GM12878 (cell line): ENCODE data around the gene CAMK1. TPM values are rescaled to one million over a fixed set of nuclear protein-coding genes. Genes with fewer than 3 reads are reported as not detected.

Experiments used
- ATAC-seq: fragments of 200-7000 bp; cut with Tn5 transposase; 3 replicates; pipeline ENCODE4 v1.9.1; 2020; ENCODE audit warnings: mild to moderate bottlenecking, moderate library complexity
- BruUV-seq: library from RNA; stranded (reverse); fragments of 400-500 nt; replicated peaks from 2 replicates; lab custom pipeline; 2021; lab: Mats Ljungman, UMichigan
- CTCF ChIA-PET: fragments of 300-600 bp; sonication (Branson Sonifier 250); formaldehyde crosslinking; extraction: SDS; loops from one replicate; lab custom pipeline; 2021; ENCODE audit warnings: inconsistent platforms; lab: Yijun Ruan, JAX
- POLR2A ChIA-PET: fragments of 350-600 bp; formaldehyde crosslinking; extraction: SDS; loops from one replicate; lab custom pipeline; 2021; ENCODE audit warnings: inconsistent platforms; lab: Charles Lee
- RAD21 ChIA-PET: fragments of 300-600 bp; sonication (Branson Sonifier 250); formaldehyde crosslinking; loops from one replicate; lab custom pipeline; 2023; ENCODE audit warnings: antibody characterized with exemption; ENCODE audit not compliant: unreplicated experiment; lab: Charles Lee
- SMC1A ChIA-PET: fragments of 300-600 bp; sonication (Branson Sonifier 250); formaldehyde crosslinking; loops from one replicate; lab custom pipeline; 2023; ENCODE audit not compliant: unreplicated experiment, uncharacterized antibody; lab: Charles Lee
- DNase-seq: peaks from one replicate; pipeline ENCODE4 v3.0.0-alpha.2; 2011; ENCODE audit warnings: low read depth, low spot score
- FAIRE-seq: peaks from 3 replicates; lab custom pipeline; 2011; peaks lifted over from hg19 to GRCh38; lab: Jason Lieb, UNC
- H2AFZ ChIP-seq: 2 replicates; pipeline ENCODE4 v1.6.0; 2011; ENCODE audit warnings: low read depth, low read length, control low read depth; ENCODE audit not compliant: control insufficient read depth
- H3K27ac ChIP-seq: 2 replicates; pipeline ENCODE4 v1.5.1; 2011; ENCODE audit warnings: control low read depth; ENCODE audit not compliant: control insufficient read depth, insufficient read depth
- H3K27me3 ChIP-seq, 2 experiments: replicated peaks in 1 of 2; 2 replicates each; pipeline versions ENCODE4 v1.6.0 to v1.6.1; 2011; ENCODE audit warnings: low read length in 1 of 2; ENCODE audit not compliant: control insufficient read depth in 2 of 2, insufficient read depth in 2 of 2
- H3K36me3 ChIP-seq, 2 experiments: 2 replicates each; pipeline ENCODE4 v1.5.1; 2011; ENCODE audit warnings: low read length in 1 of 2; ENCODE audit not compliant: control insufficient read depth in 2 of 2, insufficient read depth in 2 of 2
- H3K4me1 ChIP-seq: 2 replicates; pipeline ENCODE4 v1.6.1; 2011; ENCODE audit warnings: mild to moderate bottlenecking, low read length, moderate library complexity, mixed read lengths; ENCODE audit not compliant: control insufficient read depth, insufficient read depth
- H3K4me2 ChIP-seq: 2 replicates; pipeline ENCODE4 v1.6.0; 2011; ENCODE audit warnings: control low read depth; ENCODE audit not compliant: control insufficient read depth, insufficient read depth
- H3K4me3 ChIP-seq: fragments of 200-600 bp; sonication (generic); 2 replicates; pipeline ENCODE4 v1.5.1; 2016
- H3K79me2 ChIP-seq: 2 replicates; pipeline ENCODE4 v1.6.0; 2011; ENCODE audit warnings: low read length; ENCODE audit not compliant: control insufficient read depth, insufficient read depth
- H3K9ac ChIP-seq: 2 replicates; pipeline ENCODE4 v1.8.0; 2011; ENCODE audit warnings: low read length, control low read depth, mixed read lengths; ENCODE audit not compliant: control insufficient read depth, insufficient read depth
- H3K9me3 ChIP-seq: replicated peaks from 3 replicates; pipeline ENCODE4 v1.5.1; 2011; ENCODE audit warnings: mild to moderate bottlenecking, low read length; ENCODE audit not compliant: control insufficient read depth, insufficient read depth
- H4K20me1 ChIP-seq: 2 replicates; pipeline ENCODE4 v1.6.0; 2011; ENCODE audit not compliant: control insufficient read depth, insufficient read depth
- FOS ChIP-seq: IDR thresholded peaks from 3 replicates; pipeline ENCODE4 v1.6.1; 2011; ENCODE audit warnings: borderline replicate concordance; ENCODE audit not compliant: insufficient read length; ENCODE audit errors: extremely low read depth
- GABPA ChIP-seq: IDR thresholded peaks from 2 replicates; pipeline ENCODE4 v1.6.1; 2014; ENCODE audit warnings: antibody characterized with exemption, low read depth, mild to moderate bottlenecking, inconsistent platforms
- HCFC1 ChIP-seq: fragments of 150-350 bp; IDR thresholded peaks from 2 replicates; pipeline ENCODE4 v1.6.1; 2014; ENCODE audit warnings: low read length
- KLF5 ChIP-seq: fragments of 450-650 bp; IDR thresholded peaks from 2 replicates; pipeline ENCODE4 v1.6.1; 2014; ENCODE audit warnings: mild to moderate bottlenecking; ENCODE audit not compliant: partially characterized antibody
- MAX ChIP-seq: IDR thresholded peaks from 2 replicates; pipeline ENCODE4 v1.6.1; 2012; ENCODE audit warnings: low read depth, low read length, improper control_type of control experiment
- MEF2A ChIP-seq: IDR thresholded peaks from 2 replicates; pipeline ENCODE4 v1.6.1; 2011; ENCODE audit warnings: low read depth, mild to moderate bottlenecking, low read length, moderate library complexity; ENCODE audit not compliant: insufficient read depth
- MEF2B ChIP-seq: fragments of 450-650 bp; IDR thresholded peaks from 2 replicates; pipeline ENCODE4 v1.6.1; 2018; ENCODE audit warnings: mild to moderate bottlenecking, moderate library complexity; ENCODE audit not compliant: partially characterized antibody, poor library complexity, severe bottlenecking
- MYC ChIP-seq: IDR thresholded peaks from 2 replicates; pipeline ENCODE4 v1.6.1; 2011; ENCODE audit warnings: mild to moderate bottlenecking, low read length, moderate library complexity, inconsistent platforms; ENCODE audit not compliant: insufficient read depth, insufficient replicate concordance, insufficient read length, severe bottlenecking
- NFIC ChIP-seq: IDR thresholded peaks from 2 replicates; pipeline ENCODE4 v1.6.1; 2012; ENCODE audit warnings: low read depth, mild to moderate bottlenecking, inconsistent platforms, low read length, moderate library complexity
- TCF12 ChIP-seq: IDR thresholded peaks from 2 replicates; pipeline ENCODE4 v1.6.1; 2011; ENCODE audit warnings: low read depth, mild to moderate bottlenecking, low read length
- WRNIP1 ChIP-seq: IDR thresholded peaks from 2 replicates; pipeline ENCODE4 v1.6.1; 2011; ENCODE audit warnings: low read depth, low read length, improper control_type of control experiment, borderline replicate concordance
- ZBTB4 ChIP-seq: fragments of 450-650 bp; formaldehyde crosslinking; IDR thresholded peaks from 2 replicates; pipeline ENCODE4 v1.4.0; 2022; ENCODE audit warnings: mild to moderate bottlenecking, moderate library complexity
- ZNF217 ChIP-seq: fragments of 450-650 bp; IDR thresholded peaks from 2 replicates; pipeline ENCODE4 v1.6.1; 2017; ENCODE audit warnings: antibody characterized with exemption, mild to moderate bottlenecking
- WGBS: methylation state at CpG from one replicate; pipeline ENCODE4 v1.1.6; 2016; ENCODE audit warnings: low lambda C conversion rate; ENCODE audit not compliant: insufficient replicate concordance, insufficient coverage; ENCODE audit errors: missing lambda C conversion rate; 5-methylcytosine and 5-hydroxymethylcytosine counted together
- in situ Hi-C: fragments of 300-500 bp; cut with MboI; formaldehyde crosslinking; loops from 9 replicates; pipeline ENCODE4 v1.14.3; 2018; ENCODE audit warnings: mixed read lengths
- intact Hi-C: fragments of 100-400 bp; cut with micrococcal nuclease; formaldehyde crosslinking; loops from one replicate; pipeline ENCODE4 v1.14.2; 2022; ENCODE audit not compliant: unreplicated experiment
- polyA plus RNA-seq, 11 experiments: library from polyadenylated mRNA; depleted of rRNA in 4 of 11; unstranded in 6 of 11; stranded (reverse) in 5 of 11; fragments of >200 nt; fragmentation: Nextera tagmentation in 4 of 11; fragmentation: Illumina TruSeq in 1 of 11; extraction: Ambion mirVana in 4 of 11; extraction: Trizol in 1 of 11; gene quantifications; 1 replicate in 1 of 11; 2 replicates in 10 of 11; pipeline versions ENCODE4 v1.2.1 to v1.2.3, GENCODE V29; 2011 to 2016; ENCODE audit warnings: inconsistent platforms in 2 of 11, missing spikeins in 2 of 11, low read depth in 1 of 11
- total RNA-seq, 4 experiments: library from RNA; depleted of rRNA in 3 of 4; stranded (reverse); fragments of >200 nt in 3 of 4; fragmentation: Illumina TruSeq in 1 of 4; extraction: Trizol in 1 of 4; gene quantifications; 2 replicates each; pipeline versions ENCODE4 v1.2.1 to v1.2.3, GENCODE V29; 2013 to 2021

Gene CAMK1
- total and polyA plus RNA-seq, 10 of the 15 experiments (the other 5 are each of a cell fraction or from before 2014, with no cell fraction given): 0.24 to 2.1 (median 0.51) TPM; not detected in 2

GRCh38 chr3:9767418-9767817 lies 2.3 kb downstream of the CAMK1 start:
- Histone ChIP-seq H3K4me1 (no peaks in the 10 kb centered on the region; the same call in 1 of the 2 replicates), H3K27ac (no peak overlapping the region), H2AFZ (no peak overlapping the region), H3K9ac (no peak overlapping the region), H3K79me2 (no peaks in the 10 kb centered on the region), H3K27me3 (peaks cover 0 to 2% of the 10 kb centered on the region in 2 experiments; a peak in 3 of 4 replicates), H3K4me3 (no peak overlapping the region), H3K4me2 (no peak overlapping the region), H3K36me3 (no peaks in the 10 kb centered on the region), H4K20me1 (no peaks in the 10 kb centered on the region), H3K9me3 (no peaks in the 10 kb centered on the region)
- DNase-seq: no peak
- WGBS: 80% methylated on average over 7 of the region's 7 CpGs
- in situ Hi-C loops: no loop called here
- no TSS peak for BruUV-seq
- TF ChIP-seq HCFC1 (no peak), MAX (no peak), GABPA (no peak), WRNIP1 (no peak), TCF12 (no peak), ZBTB4 (no peak), ZNF217 (no peak), MYC (no peak), FOS (no peak), KLF5 (no peak), MEF2A (no peak), NFIC (no peak), MEF2B (no peak)
- intact Hi-C loops: no loop called here
- ChIA-PET POLR2A (no interaction called here), RAD21 (no interaction called here), SMC1A (interaction anchor here (0.8 kb wide), 1 partner anchor 14 kb away, joined by 3 read pairs; no protein-coding TSS in a partner anchor), CTCF (no interaction called here)
- ATAC-seq: no peak
- no peak for FAIRE-seq
